Adipocyte (in vitro differentiated cells): ENCODE data around the gene PPP1R3A.
"Not testable (repeated sequence)": the region's sequence is repeated elsewhere in the genome, so short reads cannot be mapped to it uniquely, and the experiment has no call there.

Source experiments
- DNase-seq: peaks from one replicate; pipeline ENCODE4 v3.0.0-alpha.2; 2015; ENCODE audit warnings: low read depth
- H3K27me3 ChIP-seq: replicated peaks from 2 replicates; pipeline ENCODE4 v1.7.0; 2013; ENCODE audit warnings: mild to moderate bottlenecking, low read length, moderate library complexity; ENCODE audit not compliant: control insufficient read depth, insufficient read depth
- H3K36me3 ChIP-seq: 2 replicates; pipeline ENCODE4 v1.7.0; 2013; ENCODE audit warnings: low read length, mild to moderate bottlenecking, moderate library complexity; ENCODE audit not compliant: control insufficient read depth, insufficient read depth, severe bottlenecking
- H3K4me1 ChIP-seq: 2 replicates; pipeline ENCODE4 v1.7.0; 2013; ENCODE audit warnings: mild to moderate bottlenecking, low read length, moderate library complexity; ENCODE audit not compliant: control insufficient read depth, insufficient read depth
- H3K4me3 ChIP-seq: 2 replicates; pipeline ENCODE4 v1.7.0; 2013; ENCODE audit warnings: mild to moderate bottlenecking, low read length, moderate library complexity
- H3K9ac ChIP-seq: 2 replicates; pipeline ENCODE4 v1.7.0; 2013; ENCODE audit warnings: mild to moderate bottlenecking, low read length, moderate library complexity
- H3K9me3 ChIP-seq: 2 replicates; pipeline ENCODE4 v1.7.0; 2013; ENCODE audit warnings: mild to moderate bottlenecking, low read length, moderate library complexity; ENCODE audit not compliant: control insufficient read depth

PPP1R3A gene, protein sequence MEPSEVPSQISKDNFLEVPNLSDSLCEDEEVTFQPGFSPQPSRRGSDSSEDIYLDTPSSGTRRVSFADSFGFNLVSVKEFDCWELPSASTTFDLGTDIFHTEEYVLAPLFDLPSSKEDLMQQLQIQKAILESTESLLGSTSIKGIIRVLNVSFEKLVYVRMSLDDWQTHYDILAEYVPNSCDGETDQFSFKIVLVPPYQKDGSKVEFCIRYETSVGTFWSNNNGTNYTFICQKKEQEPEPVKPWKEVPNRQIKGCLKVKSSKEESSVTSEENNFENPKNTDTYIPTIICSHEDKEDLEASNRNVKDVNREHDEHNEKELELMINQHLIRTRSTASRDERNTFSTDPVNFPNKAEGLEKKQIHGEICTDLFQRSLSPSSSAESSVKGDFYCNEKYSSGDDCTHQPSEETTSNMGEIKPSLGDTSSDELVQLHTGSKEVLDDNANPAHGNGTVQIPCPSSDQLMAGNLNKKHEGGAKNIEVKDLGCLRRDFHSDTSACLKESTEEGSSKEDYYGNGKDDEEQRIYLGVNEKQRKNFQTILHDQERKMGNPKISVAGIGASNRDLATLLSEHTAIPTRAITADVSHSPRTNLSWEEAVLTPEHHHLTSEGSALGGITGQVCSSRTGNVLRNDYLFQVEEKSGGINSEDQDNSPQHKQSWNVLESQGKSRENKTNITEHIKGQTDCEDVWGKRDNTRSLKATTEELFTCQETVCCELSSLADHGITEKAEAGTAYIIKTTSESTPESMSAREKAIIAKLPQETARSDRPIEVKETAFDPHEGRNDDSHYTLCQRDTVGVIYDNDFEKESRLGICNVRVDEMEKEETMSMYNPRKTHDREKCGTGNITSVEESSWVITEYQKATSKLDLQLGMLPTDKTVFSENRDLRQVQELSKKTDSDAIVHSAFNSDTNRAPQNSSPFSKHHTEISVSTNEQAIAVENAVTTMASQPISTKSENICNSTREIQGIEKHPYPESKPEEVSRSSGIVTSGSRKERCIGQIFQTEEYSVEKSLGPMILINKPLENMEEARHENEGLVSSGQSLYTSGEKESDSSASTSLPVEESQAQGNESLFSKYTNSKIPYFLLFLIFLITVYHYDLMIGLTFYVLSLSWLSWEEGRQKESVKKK

DNA sequence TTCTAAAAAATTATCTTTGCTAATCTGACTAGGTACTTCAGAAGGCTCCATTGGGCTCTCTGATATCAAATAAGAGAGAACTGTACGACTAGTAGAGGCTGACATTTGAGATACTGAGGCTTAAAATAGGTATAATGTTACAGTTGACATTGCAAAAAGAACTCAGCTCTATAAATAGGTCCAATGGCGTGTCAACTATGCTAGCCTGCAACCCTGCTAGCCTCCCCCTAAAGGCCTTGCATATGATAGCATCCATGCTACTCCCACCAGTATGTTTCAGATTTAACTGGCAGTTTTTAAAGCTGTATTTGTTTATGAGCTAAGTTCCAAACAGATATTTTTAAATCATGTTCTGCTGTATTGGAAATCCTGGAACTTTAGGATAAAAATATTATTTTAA is at the start of gene PPP1R3A:
PPP1R3A (minus strand) TSS at position 64 of the 400 bp plus-strand sequence; CDS start at position 51, 13 bp downstream.
- no peaks in the 10 kb centered on the region for H3K36me3 ChIP-seq
- H3K4me3 ChIP-seq, result no peak within 1 kb of the TSS
- H3K4me1 ChIP-seq, result no peaks in the 10 kb centered on the region
- H3K9me3 ChIP-seq, result no peaks in the 10 kb centered on the region
- H3K27me3 ChIP-seq, result no peaks in the 10 kb centered on the region
- H3K9ac ChIP-seq, result no peak within 1 kb of the TSS
- peak; percentile 22 for DNase-seq

DNA sequence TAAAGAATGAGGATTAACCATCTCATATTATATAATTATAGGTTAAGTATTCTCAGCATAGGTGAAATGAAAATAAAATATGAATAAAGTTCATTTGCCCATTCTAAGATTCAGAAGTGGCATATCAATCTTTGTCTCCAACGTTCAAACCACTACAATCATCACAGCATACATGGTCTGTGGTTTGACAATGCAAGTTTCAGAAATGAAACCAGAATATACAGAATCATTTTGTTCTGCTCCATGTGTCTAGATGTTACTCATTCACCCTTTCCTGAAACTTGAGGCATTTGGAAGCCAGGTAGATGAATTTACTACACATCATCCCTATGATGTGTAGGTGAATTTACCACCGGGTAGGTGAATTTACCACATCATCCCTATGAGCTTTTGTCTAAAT is 44.5 kb upstream of the PPP1R3A start:
- Histone ChIP-seq H3K36me3 (no peaks in the 10 kb centered on the region), H3K9me3 (peaks cover 11% of the 10 kb centered on the region), H3K27me3 (no peaks in the 10 kb centered on the region), H3K4me1 (no peaks in the 10 kb centered on the region), H3K9ac (no peak overlapping the region), H3K4me3 (no peak overlapping the region)
- DNase-seq, result no peak

DNA sequence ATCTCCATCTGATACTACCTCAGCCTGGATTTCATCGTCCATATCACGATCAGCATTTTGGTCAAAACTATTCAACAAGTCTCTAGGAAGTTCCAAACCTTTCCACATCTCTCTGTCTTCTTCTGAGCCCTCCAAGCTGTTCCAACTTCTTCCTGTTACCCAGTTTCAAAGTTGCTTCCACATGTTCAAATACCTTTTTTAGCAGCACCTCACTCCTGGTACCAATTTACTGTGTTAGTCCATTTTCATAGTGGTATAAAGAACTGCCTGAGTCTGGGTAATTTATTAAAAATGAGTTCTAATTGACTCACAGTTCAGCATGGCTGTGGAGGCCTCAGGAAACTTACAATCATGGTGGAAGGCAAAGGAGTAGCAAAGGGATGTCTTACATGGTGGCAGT is 41.1 kb upstream of the PPP1R3A start:
- no peak overlapping the region for H3K9ac ChIP-seq
- H3K9me3 ChIP-seq, result peaks cover 11% of the 10 kb centered on the region
- no peak overlapping the region for H3K4me3 ChIP-seq
- no peak for DNase-seq
- no peaks in the 10 kb centered on the region for H3K4me1 ChIP-seq
- no peaks in the 10 kb centered on the region for H3K36me3 ChIP-seq
- no peaks in the 10 kb centered on the region for H3K27me3 ChIP-seq

DNA sequence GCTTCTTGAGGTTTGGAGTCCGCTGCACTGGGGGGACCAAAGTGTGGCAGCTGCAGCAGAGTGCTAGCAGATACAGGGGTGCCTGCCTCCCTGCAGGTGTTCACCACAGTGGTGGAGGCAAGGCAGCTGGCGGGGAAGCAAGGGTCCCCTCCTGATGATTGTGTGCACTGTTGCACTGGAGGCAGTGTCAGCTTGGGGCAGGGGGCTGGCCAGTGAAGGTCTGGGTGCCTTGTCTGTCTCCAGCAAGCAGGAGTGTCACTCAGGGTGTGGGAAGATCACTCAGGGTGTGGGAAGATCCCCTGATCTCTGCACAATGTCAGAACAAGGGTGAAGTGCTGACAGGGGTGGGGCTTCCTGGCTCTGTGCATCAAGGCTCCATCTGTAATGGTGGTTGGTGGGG is 36.3 kb upstream of the PPP1R3A start:
- Histone ChIP-seq H3K9me3 (peaks cover 31% of the 10 kb centered on the region), H3K4me3 (no peak overlapping the region), H3K27me3 (no peaks in the 10 kb centered on the region), H3K4me1 (no peaks in the 10 kb centered on the region), H3K36me3 (no peaks in the 10 kb centered on the region), H3K9ac (no peak overlapping the region)
- no peak for DNase-seq

DNA sequence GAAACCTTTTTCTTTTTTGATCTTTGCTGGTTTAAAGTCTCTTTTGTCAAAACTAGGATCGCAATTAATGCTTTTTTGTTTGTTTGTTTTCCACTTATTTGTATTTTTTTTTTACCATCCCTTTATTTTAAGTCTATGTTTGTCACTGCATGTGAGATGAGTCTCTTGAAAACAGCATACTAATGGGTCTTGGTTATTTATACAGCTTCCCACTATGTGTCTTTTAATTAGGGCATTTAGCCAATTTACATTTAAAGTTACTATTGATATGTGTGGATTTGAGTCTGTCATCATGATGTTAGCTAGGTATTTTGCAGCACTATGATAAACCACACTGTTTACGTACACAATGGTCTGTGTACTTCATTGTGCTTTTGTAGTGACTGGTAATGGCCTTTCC is 34.7 kb upstream of the PPP1R3A start:
- DNase-seq, result no peak
- H3K4me3 ChIP-seq, result no peak overlapping the region
- H3K9me3 ChIP-seq, result peaks cover 27% of the 10 kb centered on the region
- no peak overlapping the region for H3K9ac ChIP-seq
- no peaks in the 10 kb centered on the region for H3K4me1 ChIP-seq
- no peaks in the 10 kb centered on the region for H3K27me3 ChIP-seq
- H3K36me3 ChIP-seq, result no peaks in the 10 kb centered on the region

DNA sequence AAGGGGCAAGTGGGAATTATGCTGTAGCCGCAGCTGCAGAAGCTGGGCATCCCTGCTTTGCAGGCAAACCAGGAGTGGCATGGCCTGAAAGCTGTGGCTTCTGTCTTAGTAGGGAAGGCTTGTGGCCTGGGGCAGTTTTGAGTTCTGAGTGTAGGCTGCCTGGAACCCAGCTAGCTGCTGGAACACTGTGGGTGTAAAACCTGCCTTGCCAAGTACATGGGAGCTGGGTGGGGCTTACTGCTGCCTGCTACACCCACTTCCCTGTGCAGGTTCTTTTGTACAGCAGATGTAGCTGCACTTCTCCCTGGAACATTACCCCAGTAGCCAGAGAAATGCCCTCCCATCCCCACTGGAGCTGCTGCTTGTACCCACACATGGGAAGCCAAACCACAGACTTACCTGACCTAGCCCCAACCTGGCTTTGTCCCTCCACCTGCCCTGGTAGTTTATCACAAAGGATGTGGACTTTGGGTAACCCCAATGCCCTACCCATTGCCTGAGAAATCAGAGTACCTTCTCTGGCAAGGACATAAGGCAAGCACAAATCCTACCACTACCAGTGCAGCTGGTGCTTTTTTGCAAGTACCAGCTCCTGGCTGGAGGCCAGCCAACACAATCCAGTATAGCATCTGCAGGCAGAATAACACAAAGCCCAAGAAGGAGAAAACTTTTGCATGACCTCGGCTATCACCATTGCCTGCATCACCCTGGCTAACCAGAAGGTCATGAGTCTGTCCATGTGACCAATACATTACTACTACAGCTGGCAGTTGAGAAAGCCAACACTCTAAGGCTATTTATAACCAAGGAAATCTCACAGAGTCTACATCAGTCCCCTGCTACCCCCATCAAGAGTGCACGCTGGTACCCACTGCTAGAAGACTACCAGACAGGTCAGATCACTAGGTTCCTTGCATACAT is 26.5 kb upstream of the PPP1R3A start:
- no peaks in the 10 kb centered on the region for H3K27me3 ChIP-seq
- DNase-seq, result no peak
- H3K36me3 ChIP-seq, result no peaks in the 10 kb centered on the region
- H3K4me1 ChIP-seq, result no peaks in the 10 kb centered on the region
- no peak overlapping the region for H3K9ac ChIP-seq
- H3K4me3 ChIP-seq, result no peak overlapping the region
- peaks cover 5% of the 10 kb centered on the region for H3K9me3 ChIP-seq

DNA sequence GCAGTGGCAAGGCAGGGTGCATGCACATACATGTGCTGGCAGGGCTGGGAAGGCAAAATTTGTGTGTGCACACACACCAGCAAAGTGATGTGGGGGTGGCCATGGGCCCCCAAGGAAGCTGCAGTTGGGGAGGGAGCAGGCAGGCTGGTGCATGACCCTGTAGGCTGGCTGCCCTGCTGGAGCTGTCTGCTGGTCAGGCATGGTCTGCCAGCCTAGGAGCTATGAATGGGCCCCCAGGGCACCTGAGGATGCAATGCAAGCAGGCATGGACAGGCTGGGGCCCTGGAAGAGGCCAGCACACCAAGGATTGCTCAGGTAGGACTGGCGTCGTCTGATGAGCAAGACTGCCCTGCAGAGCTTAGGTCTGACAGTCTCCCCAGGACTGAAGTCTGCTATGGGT is 18.2 kb upstream of the PPP1R3A start:
- no peaks in the 10 kb centered on the region for H3K27me3 ChIP-seq
- no peak for DNase-seq
- peaks cover 13% of the 10 kb centered on the region for H3K9me3 ChIP-seq
- H3K4me1 ChIP-seq, result no peaks in the 10 kb centered on the region
- no peak overlapping the region for H3K9ac ChIP-seq
- no peak overlapping the region for H3K4me3 ChIP-seq
- no peaks in the 10 kb centered on the region for H3K36me3 ChIP-seq

DNA sequence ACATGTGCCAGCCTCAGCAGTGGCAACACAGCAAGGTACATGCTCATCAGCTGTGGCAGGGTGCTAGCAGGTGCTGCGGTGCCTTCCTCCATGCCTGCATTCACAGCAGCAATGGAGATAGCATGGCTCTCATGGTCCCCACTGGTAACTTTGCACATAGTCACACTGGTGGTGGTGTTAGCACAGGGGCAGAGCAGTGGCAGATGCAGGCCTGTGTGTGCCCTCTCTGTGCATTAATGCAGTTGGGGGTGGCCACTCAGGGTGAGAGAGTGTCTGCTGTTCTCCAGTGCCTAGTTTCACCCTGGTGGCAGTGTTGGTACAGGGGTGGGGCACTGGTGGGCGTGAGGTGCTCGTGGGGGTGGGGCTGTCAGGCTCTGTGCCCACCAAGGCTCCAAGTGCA is 17.7 kb upstream of the PPP1R3A start:
- Histone ChIP-seq H3K4me3 (no peak overlapping the region), H3K9me3 (peaks cover 18% of the 10 kb centered on the region), H3K27me3 (no peaks in the 10 kb centered on the region), H3K9ac (no peak overlapping the region), H3K4me1 (no peaks in the 10 kb centered on the region), H3K36me3 (no peaks in the 10 kb centered on the region)
- no peak for DNase-seq

DNA sequence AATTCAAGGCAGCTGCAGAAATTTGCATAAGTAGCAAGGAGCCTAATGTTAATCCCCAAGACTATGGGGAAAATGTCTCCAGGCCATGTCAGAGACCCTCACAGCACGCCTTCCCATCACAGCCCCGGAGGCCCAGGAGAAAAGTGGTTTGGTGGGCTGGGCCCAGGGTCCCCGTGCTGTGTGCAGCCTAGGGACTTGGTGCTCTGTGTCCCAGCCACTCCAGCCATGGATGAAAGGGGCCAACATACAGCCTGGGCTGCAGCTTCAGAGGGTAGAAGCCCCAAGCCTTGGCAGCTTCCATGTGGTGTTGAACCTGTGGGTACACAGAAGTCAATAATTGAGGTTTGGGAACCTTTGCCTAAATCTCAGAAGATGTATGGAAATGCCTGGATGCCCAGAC is 10.6 kb upstream of the PPP1R3A start:
- H3K4me1 ChIP-seq, H3K27me3 ChIP-seq, DNase-seq, H3K4me3 ChIP-seq, H3K9ac ChIP-seq, H3K36me3 ChIP-seq: not testable (repeated sequence)
- H3K9me3 ChIP-seq, result peaks cover 15% of the 10 kb centered on the region

DNA sequence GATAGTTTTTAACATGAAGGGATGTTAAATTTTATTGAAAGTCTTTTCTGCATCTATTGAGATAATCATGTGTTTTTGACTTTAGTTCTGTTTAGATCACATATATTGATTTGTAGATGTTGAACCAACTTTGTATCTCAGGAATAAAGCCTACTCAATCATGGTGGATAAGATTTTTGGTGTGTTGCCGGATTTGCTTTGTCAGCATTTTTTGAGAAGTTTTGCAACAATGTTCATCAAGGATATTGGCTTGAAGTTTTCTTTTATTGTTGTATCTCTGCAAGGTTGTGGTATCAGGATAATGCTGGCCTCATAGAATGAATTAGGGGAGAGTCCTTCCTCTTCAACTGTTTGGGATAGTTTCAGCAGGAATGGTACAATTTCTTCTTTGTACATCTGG is 9.3 kb upstream of the PPP1R3A start:
- H3K36me3 ChIP-seq, result no peaks in the 10 kb centered on the region
- H3K4me3 ChIP-seq, result no peak overlapping the region
- H3K27me3 ChIP-seq, result no peaks in the 10 kb centered on the region
- H3K9ac ChIP-seq, result no peak overlapping the region
- no peaks in the 10 kb centered on the region for H3K4me1 ChIP-seq
- no peak for DNase-seq
- H3K9me3 ChIP-seq, result peaks cover 7% of the 10 kb centered on the region
